DND-41 (cell line): ENCODE results near the gene OBSL1.

Experiments used
- ATAC-seq: fragments of 200-7000 bp; cut with Tn5 transposase; 3 replicates; pipeline ENCODE4 v1.9.1; 2021; ENCODE audit warnings: low read depth; ENCODE audit not compliant: insufficient read depth
- DNase-seq: peaks from one replicate; pipeline ENCODE4 v3.0.0-alpha.2; 2020
- H2AFZ ChIP-seq: 2 replicates; pipeline ENCODE4 v1.6.0; 2012; ENCODE audit warnings: low read depth, low read length
- H3K27ac ChIP-seq: 2 replicates; pipeline ENCODE4 v1.5.1; 2012; ENCODE audit warnings: low read length, inconsistent platforms
- H3K27me3 ChIP-seq: fragments of 200-600 bp; sonication (generic); 2 replicates; pipeline ENCODE4 v1.6.0; 2012; ENCODE audit warnings: low read length, mild to moderate bottlenecking, inconsistent platforms; ENCODE audit not compliant: insufficient read depth, poor library complexity
- H3K36me3 ChIP-seq: 2 replicates; pipeline ENCODE4 v1.5.1; 2012; ENCODE audit warnings: low read length, inconsistent platforms; ENCODE audit not compliant: insufficient read depth
- H3K4me1 ChIP-seq: 2 replicates; pipeline ENCODE4 v1.5.1; 2012; ENCODE audit warnings: mild to moderate bottlenecking, low read length; ENCODE audit not compliant: insufficient read depth
- H3K4me2 ChIP-seq: 2 replicates; pipeline ENCODE4 v1.6.0; 2012; ENCODE audit warnings: mild to moderate bottlenecking, moderate library complexity, low read length, inconsistent platforms; ENCODE audit not compliant: insufficient read depth
- H3K4me3 ChIP-seq, 2 experiments: fragments of 200-600 bp in 1 of 2; shearing (Covaris generic) in 1 of 2; 2 replicates each; pipeline ENCODE4 v1.5.1; 2012 to 2016; ENCODE audit warnings: inconsistent platforms in 2 of 2, low read length in 2 of 2, mild to moderate bottlenecking in 2 of 2, low read depth in 1 of 2, moderate library complexity in 1 of 2
- H3K79me2 ChIP-seq: 2 replicates; pipeline ENCODE4 v1.6.0; 2012; ENCODE audit warnings: low read length, inconsistent platforms; ENCODE audit not compliant: insufficient read depth
- H3K9ac ChIP-seq: 2 replicates; pipeline ENCODE4 v1.6.0; 2012; ENCODE audit warnings: low read depth, mild to moderate bottlenecking, inconsistent platforms, low read length, moderate library complexity
- H3K9me3 ChIP-seq: 2 replicates; pipeline ENCODE4 v1.5.1; 2012; ENCODE audit warnings: low read length, moderate library complexity, mild to moderate bottlenecking, inconsistent platforms; ENCODE audit not compliant: insufficient read depth, severe bottlenecking
- H4K20me1 ChIP-seq: 2 replicates; pipeline ENCODE4 v1.6.0; 2012; ENCODE audit warnings: low read length; ENCODE audit not compliant: insufficient read depth
- EZH2 ChIP-seq: IDR thresholded peaks from 3 replicates; pipeline ENCODE4 v1.6.1; 2012; ENCODE audit warnings: borderline replicate concordance, low read depth, mild to moderate bottlenecking, moderate library complexity, low read length, inconsistent platforms; ENCODE audit not compliant: severe bottlenecking
- TF ChIP-seq, protein P1 (sequence below): IDR thresholded peaks from 2 replicates; pipeline ENCODE4 v1.5.1; 2012; ENCODE audit warnings: borderline replicate concordance, low read length, moderate library complexity, mild to moderate bottlenecking; ENCODE audit not compliant: poor library complexity, severe bottlenecking; ENCODE audit errors: extremely low read depth

The OBSL1 gene

GRCh38 chr2:219522111-219523030 lies 49.0 kb downstream of the OBSL1 start:
- Histone ChIP-seq H3K27ac (no peak overlapping the region), H3K4me3 (no peak overlapping the region), H3K79me2 (no peaks in the 10 kb centered on the region), H3K9ac (no peak overlapping the region), H3K4me2 (no peak overlapping the region), H3K27me3 (peaks cover 45% of the 10 kb centered on the region), H4K20me1 (peaks cover 9% of the 10 kb centered on the region), H2AFZ (no peak overlapping the region), H3K9me3 (no peaks in the 10 kb centered on the region), H3K36me3 (no peaks in the 10 kb centered on the region), H3K4me1 (peaks cover 8% of the 10 kb centered on the region)
- DNase-seq = no peak
- TF ChIP-seq, protein P1, sequence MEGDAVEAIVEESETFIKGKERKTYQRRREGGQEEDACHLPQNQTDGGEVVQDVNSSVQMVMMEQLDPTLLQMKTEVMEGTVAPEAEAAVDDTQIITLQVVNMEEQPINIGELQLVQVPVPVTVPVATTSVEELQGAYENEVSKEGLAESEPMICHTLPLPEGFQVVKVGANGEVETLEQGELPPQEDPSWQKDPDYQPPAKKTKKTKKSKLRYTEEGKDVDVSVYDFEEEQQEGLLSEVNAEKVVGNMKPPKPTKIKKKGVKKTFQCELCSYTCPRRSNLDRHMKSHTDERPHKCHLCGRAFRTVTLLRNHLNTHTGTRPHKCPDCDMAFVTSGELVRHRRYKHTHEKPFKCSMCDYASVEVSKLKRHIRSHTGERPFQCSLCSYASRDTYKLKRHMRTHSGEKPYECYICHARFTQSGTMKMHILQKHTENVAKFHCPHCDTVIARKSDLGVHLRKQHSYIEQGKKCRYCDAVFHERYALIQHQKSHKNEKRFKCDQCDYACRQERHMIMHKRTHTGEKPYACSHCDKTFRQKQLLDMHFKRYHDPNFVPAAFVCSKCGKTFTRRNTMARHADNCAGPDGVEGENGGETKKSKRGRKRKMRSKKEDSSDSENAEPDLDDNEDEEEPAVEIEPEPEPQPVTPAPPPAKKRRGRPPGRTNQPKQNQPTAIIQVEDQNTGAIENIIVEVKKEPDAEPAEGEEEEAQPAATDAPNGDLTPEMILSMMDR = no peak
- TF ChIP-seq EZH2 = no peak
- no peak for ATAC-seq

GRCh38 chr2:219521066-219521880 lies 50.1 kb downstream of the OBSL1 start:
- no peaks in the 10 kb centered on the region for H3K9me3 ChIP-seq
- peak overlapping the region; percentile 31 for H2AFZ ChIP-seq
- no peaks in the 10 kb centered on the region for H4K20me1 ChIP-seq
- peaks cover 39% of the 10 kb centered on the region for H3K27me3 ChIP-seq
- no peak overlapping the region for H3K27ac ChIP-seq
- no peak overlapping the region for H3K9ac ChIP-seq
- DNase-seq (peak; percentile 55), ATAC-seq (peak; percentile 86)
- no peaks in the 10 kb centered on the region for H3K79me2 ChIP-seq
- peak overlapping the region; percentile 53 for H3K4me2 ChIP-seq
- TF ChIP-seq, protein P1 = peak; percentile 74
- TF ChIP-seq EZH2 = no peak
- H3K4me3 ChIP-seq = no peak overlapping the region
- no peaks in the 10 kb centered on the region for H3K36me3 ChIP-seq
- peaks cover 8% of the 10 kb centered on the region for H3K4me1 ChIP-seq

DNA sequence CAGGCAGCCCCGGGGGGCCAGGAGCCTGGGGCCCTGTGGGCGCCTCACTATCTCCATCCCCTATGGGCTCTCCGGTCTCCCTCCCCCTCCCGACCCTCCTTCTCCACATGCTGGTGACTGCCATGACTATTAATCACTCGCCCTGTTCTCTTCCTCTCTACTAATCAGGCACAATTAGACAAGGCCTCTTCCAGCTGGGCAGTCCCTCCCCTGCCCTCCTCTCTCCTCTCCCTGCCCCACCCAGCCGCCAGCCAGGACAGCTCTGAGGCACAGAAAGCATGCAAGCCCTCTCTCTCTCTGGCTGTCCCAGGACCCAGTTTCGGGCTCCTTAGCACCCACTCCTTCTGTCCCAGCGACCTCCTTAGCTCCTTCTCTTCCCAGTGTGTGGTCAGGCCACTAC lies 51.3 kb downstream of the OBSL1 start:
- no peak overlapping the region for H3K27ac ChIP-seq
- no peak overlapping the region for H3K4me3 ChIP-seq
- no peaks in the 10 kb centered on the region; the same call in 1 of the 2 replicates for H4K20me1 ChIP-seq
- H3K27me3 ChIP-seq = peaks cover 31% of the 10 kb centered on the region
- H3K4me1 ChIP-seq = peaks cover 8% of the 10 kb centered on the region
- H3K36me3 ChIP-seq = no peaks in the 10 kb centered on the region
- ATAC-seq (no peak), DNase-seq (no peak)
- H2AFZ ChIP-seq = no peak overlapping the region
- H3K9me3 ChIP-seq = no peaks in the 10 kb centered on the region
- no peak for TF ChIP-seq EZH2
- TF ChIP-seq, protein P1 = no peak
- no peaks in the 10 kb centered on the region for H3K79me2 ChIP-seq
- H3K9ac ChIP-seq = no peak overlapping the region
- H3K4me2 ChIP-seq = no peak overlapping the region
